CD4-positive, alpha-beta T cell (primary cell): ENCODE measurements around the gene ZMYND10. TPM values are rescaled to one million over a fixed set of nuclear protein-coding genes. Genes with fewer than 3 reads are reported as not detected.

Experiments
- ATAC-seq: fragments of 200-7000 bp; cut with Tn5 transposase; one replicate; pipeline ENCODE4 v1.10.0; 2022; ENCODE audit warnings: mild to moderate bottlenecking; ENCODE audit not compliant: poor library complexity
- CTCF ChIA-PET: fragments of 350-600 bp; sonication (Branson Sonifier 250); formaldehyde crosslinking; loops from one replicate; lab custom pipeline; 2021; ENCODE audit warnings: antibody characterized with exemption, inconsistent platforms; lab: Charles Lee
- POLR2A ChIA-PET: fragments of 350-600 bp; sonication (Branson Sonifier 250); formaldehyde crosslinking; loops from one replicate; lab custom pipeline; 2021; ENCODE audit warnings: antibody characterized with exemption, inconsistent platforms; lab: Charles Lee
- DNase-seq, 14 experiments: peaks; one replicate each; pipeline ENCODE4 v3.0.0-alpha.2; 2013 to 2020; ENCODE audit warnings: mixed read lengths in 2 of 14
- H3K27ac ChIP-seq, 2 donors: one replicate each; pipeline versions ENCODE4 v1.5.1 to v1.7.0; 2013; ENCODE audit warnings: low read length in 2 of 2, low read depth in 1 of 2, mild to moderate bottlenecking in 1 of 2
- H3K27me3 ChIP-seq, 2 experiments: 1 replicate in 1 of 2; 2 replicates in 1 of 2; pipeline versions ENCODE4 v1.6.1 to v1.7.0; 2013; ENCODE audit warnings: low read length in 2 of 2, control low read depth in 1 of 2, mild to moderate bottlenecking in 1 of 2, moderate library complexity in 1 of 2; ENCODE audit not compliant: insufficient read depth in 2 of 2, control insufficient read depth in 1 of 2
- H3K36me3 ChIP-seq: one replicate; pipeline ENCODE4 v1.6.1; 2013; ENCODE audit warnings: low read length, control low read depth; ENCODE audit not compliant: insufficient read depth
- H3K4me1 ChIP-seq: one replicate; pipeline ENCODE4 v1.6.1; 2013; ENCODE audit warnings: low read length, control low read depth; ENCODE audit not compliant: insufficient read depth
- H3K4me3 ChIP-seq: one replicate; pipeline ENCODE4 v1.5.1; 2013; ENCODE audit warnings: mild to moderate bottlenecking, low read length, moderate library complexity
- H3K9me3 ChIP-seq, 2 experiments: 1 replicate in 1 of 2; 2 replicates in 1 of 2; pipeline versions ENCODE4 v1.6.1 to v1.7.0; 2013; ENCODE audit warnings: low read length in 2 of 2, mild to moderate bottlenecking in 2 of 2, control low read depth in 1 of 2, moderate library complexity in 1 of 2; ENCODE audit not compliant: control insufficient read depth in 1 of 2, insufficient read depth in 1 of 2
- H3K27ac Mint-ChIP-seq: one replicate; pipeline ENCODE4 v1.8.0; 2020; ENCODE audit warnings: mixed read lengths
- H3K27me3 Mint-ChIP-seq: one replicate; pipeline ENCODE4 v1.8.0; 2021; ENCODE audit warnings: mixed read lengths
- H3K36me3 Mint-ChIP-seq: one replicate; pipeline ENCODE4 v1.8.0; 2021; ENCODE audit warnings: low read depth, mixed read lengths
- H3K4me1 Mint-ChIP-seq: one replicate; pipeline ENCODE4 v1.8.0; 2021; ENCODE audit warnings: low read depth, mixed read lengths
- H3K4me3 Mint-ChIP-seq: one replicate; pipeline ENCODE4 v1.8.0; 2020; ENCODE audit warnings: mild to moderate bottlenecking, mixed read lengths
- H3K9me3 Mint-ChIP-seq: one replicate; pipeline ENCODE4 v1.8.0; 2020; ENCODE audit warnings: mixed read lengths
- intact Hi-C, 2 experiments: fragments of 100-400 bp; cut with DNase I in 1 of 2; cut with micrococcal nuclease in 1 of 2; formaldehyde crosslinking; loops; one replicate each; pipeline versions ENCODE4 v1.15.1 to v1.9.0; 2023 to 2025; cut with DNase I, micrococcal nuclease
- total RNA-seq, 174 experiments: library from RNA in 2 of 174; stranded (reverse) in 2 of 174; gene quantifications; one replicate each; pipeline ENCODE4 v1.2.3 and lab custom pipeline; 2021 to 2026
- TF ChIP-seq, protein P1 (sequence below): fragments of 200-600 bp; IDR thresholded peaks from one replicate; pipeline ENCODE4 v1.8.0; 2022; ENCODE audit warnings: antibody characterized with exemption, mild to moderate bottlenecking

ZMYND10 gene
- total RNA-seq, 2 experiments from 2014 or later, result 1.7 to 1.8 TPM

DNA sequence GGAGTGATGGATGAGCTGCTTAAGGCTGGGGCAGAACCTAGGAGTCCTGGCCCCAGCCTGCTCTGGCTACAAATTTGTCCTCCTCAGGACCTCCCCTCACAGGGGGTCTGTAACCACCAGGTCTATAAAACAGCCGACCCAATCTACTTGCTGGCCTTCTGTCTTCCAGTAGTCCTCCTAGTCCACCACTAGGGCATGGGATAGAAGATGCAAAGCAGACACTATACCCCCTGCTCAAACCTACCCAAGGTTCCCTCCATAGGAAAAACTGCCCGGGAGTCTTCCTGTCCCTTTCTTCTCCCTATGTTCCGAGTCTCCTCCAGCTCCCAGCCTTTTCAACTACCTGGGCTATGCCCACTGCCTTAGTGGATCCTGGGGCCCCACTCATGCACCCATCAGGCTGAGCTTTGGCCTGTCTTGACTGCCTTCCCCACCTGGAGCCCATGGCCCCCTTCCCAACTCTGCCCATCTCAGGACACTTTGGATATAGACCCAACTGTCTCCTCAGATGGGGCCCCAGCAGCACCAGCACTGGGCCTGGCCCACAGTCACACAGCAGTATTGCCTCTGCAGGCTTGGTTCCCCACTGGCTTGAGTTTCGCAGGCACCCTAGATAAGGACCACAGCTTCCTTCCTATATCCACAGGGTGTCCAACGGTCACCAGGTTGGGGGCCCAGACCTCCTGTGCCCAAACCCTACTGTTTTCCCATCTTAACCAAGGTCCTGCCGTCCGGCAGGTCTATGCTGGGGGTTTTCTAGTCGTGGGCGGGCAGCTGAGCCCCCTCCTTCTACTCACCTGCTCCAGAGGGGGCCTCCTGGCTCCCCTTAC is 47.4 kb downstream of the ZMYND10 start:
- Mint-ChIP-seq H3K4me1 (peaks cover 32% of the 10 kb centered on the region), H3K27me3 (no peaks in the 10 kb centered on the region)

DNA sequence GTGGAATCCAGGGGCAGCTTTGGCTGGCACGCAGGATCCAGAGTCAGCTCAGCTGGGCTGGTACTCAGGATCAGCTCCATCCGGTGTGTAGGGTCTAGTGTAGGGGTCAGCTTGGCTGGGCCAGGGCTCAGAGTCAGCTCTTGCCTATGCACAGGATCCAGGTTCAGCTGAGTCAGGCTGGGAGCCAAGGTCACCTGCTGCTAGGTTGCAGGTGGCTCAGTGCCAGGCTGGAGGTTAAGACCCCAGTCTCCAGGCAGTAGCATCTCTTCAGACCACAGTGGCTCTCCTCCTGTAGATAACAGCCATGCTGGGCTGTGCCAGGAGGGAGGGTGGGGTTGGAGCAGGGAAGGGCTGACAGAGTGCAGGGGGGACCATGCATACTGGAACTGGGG is 48.2 kb downstream of the ZMYND10 start:
- H3K36me3 Mint-ChIP-seq, result peaks cover 9% of the 10 kb centered on the region
- peaks cover 39% of the 10 kb centered on the region for H3K4me1 Mint-ChIP-seq
- Histone ChIP-seq H3K27me3 (no peaks in the 10 kb centered on the region), H3K9me3 (no peaks in the 10 kb centered on the region), H3K36me3 (no peaks in the 10 kb centered on the region), H3K4me3 (no peak overlapping the region), H3K4me1 (peaks cover 38% of the 10 kb centered on the region), H3K27ac (no peak overlapping the region)
- H3K4me3 Mint-ChIP-seq, result peak overlapping the region; percentile 99
- intact Hi-C loops, result loop anchor here (5.0 kb wide), 2 partner anchors 40 to 885 kb away; partner anchors contain the start of genes RHOA (in 1 of the 2) and TCTA (in 1 of the 2)
- CTCF ChIA-PET, result interaction anchor here (2.5 kb wide), 1 partner anchor 103 kb away, joined by 10 read pairs; no protein-coding TSS in a partner anchor
- H3K27me3 Mint-ChIP-seq, result no peaks in the 10 kb centered on the region
- peak overlapping the region; percentile 99 for H3K27ac Mint-ChIP-seq
- H3K9me3 Mint-ChIP-seq, result no peaks in the 10 kb centered on the region
- ATAC-seq (no peak), DNase-seq (no peak)
- POLR2A ChIA-PET, result interaction anchor here (2.9 to 3.4 kb wide), 2 partner anchors 23 to 54 kb away, joined by 25 to 42 read pairs; partner anchors contain the start of genes CYB561D2 and NPRL2
- TF ChIP-seq, protein P1, sequence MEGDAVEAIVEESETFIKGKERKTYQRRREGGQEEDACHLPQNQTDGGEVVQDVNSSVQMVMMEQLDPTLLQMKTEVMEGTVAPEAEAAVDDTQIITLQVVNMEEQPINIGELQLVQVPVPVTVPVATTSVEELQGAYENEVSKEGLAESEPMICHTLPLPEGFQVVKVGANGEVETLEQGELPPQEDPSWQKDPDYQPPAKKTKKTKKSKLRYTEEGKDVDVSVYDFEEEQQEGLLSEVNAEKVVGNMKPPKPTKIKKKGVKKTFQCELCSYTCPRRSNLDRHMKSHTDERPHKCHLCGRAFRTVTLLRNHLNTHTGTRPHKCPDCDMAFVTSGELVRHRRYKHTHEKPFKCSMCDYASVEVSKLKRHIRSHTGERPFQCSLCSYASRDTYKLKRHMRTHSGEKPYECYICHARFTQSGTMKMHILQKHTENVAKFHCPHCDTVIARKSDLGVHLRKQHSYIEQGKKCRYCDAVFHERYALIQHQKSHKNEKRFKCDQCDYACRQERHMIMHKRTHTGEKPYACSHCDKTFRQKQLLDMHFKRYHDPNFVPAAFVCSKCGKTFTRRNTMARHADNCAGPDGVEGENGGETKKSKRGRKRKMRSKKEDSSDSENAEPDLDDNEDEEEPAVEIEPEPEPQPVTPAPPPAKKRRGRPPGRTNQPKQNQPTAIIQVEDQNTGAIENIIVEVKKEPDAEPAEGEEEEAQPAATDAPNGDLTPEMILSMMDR, result no peak

More for the DNA sequence above, 47.4 kb downstream of the ZMYND10 start:
- ATAC-seq (no peak), DNase-seq (peak in 1 of 14 experiments; percentile 24)
- peaks cover 7% of the 10 kb centered on the region for H3K36me3 Mint-ChIP-seq
- peak overlapping the region; percentile 99 for H3K27ac Mint-ChIP-seq
- intact Hi-C loops, result loop anchor here (1.0 to 5.0 kb wide), 6 partner anchors 23 to 886 kb away; partner anchors contain the start of genes GNAI2 (in 1 of the 2), RHOA (in 1 of the 2), TCTA (in 1 of the 2) and TMEM115 (in 1 of the 2)
- peak overlapping the region; percentile 82 for H3K4me3 ChIP-seq
- H3K27me3 ChIP-seq, result no peaks in the 10 kb centered on the region
- no peaks in the 10 kb centered on the region for H3K9me3 ChIP-seq
- H3K4me3 Mint-ChIP-seq, result peak overlapping the region; percentile 99
- H3K4me1 ChIP-seq, result peaks cover 31% of the 10 kb centered on the region
- ChIA-PET CTCF (interaction anchor here (0.8 to 2.9 kb wide), 8 partner anchors 23 to 104 kb away, joined by 3 to 18 read pairs (median 6); no protein-coding TSS in a partner anchor), POLR2A (interaction anchor here (1.2 to 3.4 kb wide), 12 partner anchors 14 to 103 kb away, joined by 4 to 54 read pairs (median 10); partner anchors contain the start of genes CYB561D2, GNAI2, NPRL2 and RASSF1)
- TF ChIP-seq, protein P1, result no peak
- H3K36me3 ChIP-seq, result no peaks in the 10 kb centered on the region
- peak overlapping the region; percentile 89 to 94 for H3K27ac ChIP-seq
- no peaks in the 10 kb centered on the region for H3K9me3 Mint-ChIP-seq

DNA sequence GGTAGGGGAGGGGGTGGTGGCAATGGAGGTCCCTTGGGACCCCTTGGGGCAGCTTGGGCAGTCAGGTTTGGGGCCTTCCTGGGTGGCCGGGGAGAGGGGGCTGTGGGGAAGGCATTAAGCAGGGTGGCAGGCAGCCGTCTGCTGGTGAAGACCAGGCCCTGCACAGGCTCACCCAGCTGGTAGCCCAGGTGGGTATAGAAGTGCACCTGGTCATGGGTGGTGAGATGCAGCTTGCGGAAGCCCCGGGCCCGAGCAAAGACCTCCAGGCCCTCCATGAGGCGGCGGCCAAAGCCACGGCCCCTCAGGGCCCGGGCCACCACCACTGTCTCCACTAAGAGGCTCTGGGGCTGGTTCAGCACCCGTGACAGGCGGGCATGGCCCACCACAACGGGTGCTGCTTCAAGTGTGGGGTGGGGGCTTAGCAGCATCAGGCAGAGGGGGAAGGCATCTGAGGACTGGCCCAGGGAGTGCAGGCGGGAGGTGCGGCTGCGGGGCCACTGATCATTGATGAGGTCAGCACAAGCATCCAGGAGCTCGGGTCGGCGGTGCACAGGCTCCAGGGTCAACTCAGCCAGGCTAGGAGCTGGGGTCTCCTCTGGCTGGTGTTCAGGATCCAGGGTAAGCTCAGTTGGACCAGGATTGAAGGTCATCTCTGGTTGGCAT is 48.7 kb downstream of the ZMYND10 start:
- peaks cover 39% of the 10 kb centered on the region for H3K4me1 ChIP-seq
- Mint-ChIP-seq H3K27ac (peak overlapping the region; percentile 99), H3K36me3 (peaks cover 12% of the 10 kb centered on the region), H3K4me3 (peak overlapping the region; percentile 83), H3K4me1 (peaks cover 43% of the 10 kb centered on the region), H3K9me3 (no peaks in the 10 kb centered on the region), H3K27me3 (no peaks in the 10 kb centered on the region)
- intact Hi-C loops, result loop anchor here (5.0 kb wide), 2 partner anchors 40 to 885 kb away; partner anchors contain the start of genes RHOA (in 1 of the 2) and TCTA (in 1 of the 2)
- H3K27me3 ChIP-seq, result no peaks in the 10 kb centered on the region
- no peak overlapping the region for H3K27ac ChIP-seq
- H3K4me3 ChIP-seq, result no peak overlapping the region
- no peak for ATAC-seq
- H3K9me3 ChIP-seq, result no peaks in the 10 kb centered on the region
- no peaks in the 10 kb centered on the region for H3K36me3 ChIP-seq
- POLR2A ChIA-PET, result interaction anchor here (1.2 to 3.4 kb wide), 2 partner anchors 40 to 54 kb away, joined by 6 to 42 read pairs; partner anchors contain the start of genes CYB561D2 and NPRL2
- TF ChIP-seq, protein P1, result no peak
- peak in 1 of 14 experiments; percentile 42 for DNase-seq
- CTCF ChIA-PET, result no interaction called here
